Hematopoietic multipotent progenitor cell treated with erythropoietin and hydrocortisone succinate and interleukin-3 and kit ligand, for 17 days (in vitro differentiated cells): ENCODE results near the gene PRCP.
"Not testable (repeated sequence)": the region's sequence is repeated elsewhere in the genome, so short reads cannot be mapped to it uniquely, and the experiment has no call there.

Experiments
- DNase-seq: peaks from one replicate; pipeline ENCODE4 v3.0.0-alpha.2; 2015; ENCODE audit warnings: low spot score

PRCP gene

DNA sequence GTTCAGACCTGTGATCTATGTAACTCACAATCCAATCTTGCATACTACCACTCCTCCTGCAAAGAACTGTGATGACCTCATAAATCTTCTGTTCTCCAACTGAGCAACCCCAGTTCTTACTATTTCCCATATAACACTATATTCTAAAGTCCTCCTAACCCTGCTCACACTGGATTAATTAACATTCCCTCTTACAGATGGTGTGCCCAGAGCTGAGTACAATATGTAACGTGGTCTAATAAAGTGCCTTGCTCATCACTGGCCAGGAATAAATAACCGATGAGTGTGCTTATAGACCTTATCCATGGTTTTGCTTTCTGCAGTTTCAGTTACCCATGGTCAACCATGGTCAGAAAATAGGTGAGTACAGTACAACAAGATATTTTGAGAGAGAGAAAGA lies 28.6 kb downstream of the PRCP start:
- DNase-seq, result no peak

DNA sequence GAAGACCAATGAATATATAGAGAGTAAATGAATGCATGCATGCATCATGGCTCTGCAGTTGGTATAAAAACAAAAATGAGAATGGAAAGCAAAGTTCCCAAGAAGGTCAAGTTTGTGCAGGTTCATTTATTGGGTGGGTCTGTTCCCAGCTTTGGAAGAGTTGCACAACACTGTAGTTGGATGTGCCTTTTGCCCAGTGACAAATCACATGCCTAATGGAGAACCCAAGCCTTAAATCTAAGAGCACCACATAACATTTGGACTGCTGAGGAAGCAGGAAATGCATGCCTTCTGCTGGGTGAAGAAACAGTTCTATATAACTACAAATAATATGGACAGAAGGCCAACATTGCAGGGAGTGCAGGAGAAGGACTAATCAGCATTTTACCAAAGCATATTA lies 30.6 kb downstream of the PRCP start:
- no peak for DNase-seq

DNA sequence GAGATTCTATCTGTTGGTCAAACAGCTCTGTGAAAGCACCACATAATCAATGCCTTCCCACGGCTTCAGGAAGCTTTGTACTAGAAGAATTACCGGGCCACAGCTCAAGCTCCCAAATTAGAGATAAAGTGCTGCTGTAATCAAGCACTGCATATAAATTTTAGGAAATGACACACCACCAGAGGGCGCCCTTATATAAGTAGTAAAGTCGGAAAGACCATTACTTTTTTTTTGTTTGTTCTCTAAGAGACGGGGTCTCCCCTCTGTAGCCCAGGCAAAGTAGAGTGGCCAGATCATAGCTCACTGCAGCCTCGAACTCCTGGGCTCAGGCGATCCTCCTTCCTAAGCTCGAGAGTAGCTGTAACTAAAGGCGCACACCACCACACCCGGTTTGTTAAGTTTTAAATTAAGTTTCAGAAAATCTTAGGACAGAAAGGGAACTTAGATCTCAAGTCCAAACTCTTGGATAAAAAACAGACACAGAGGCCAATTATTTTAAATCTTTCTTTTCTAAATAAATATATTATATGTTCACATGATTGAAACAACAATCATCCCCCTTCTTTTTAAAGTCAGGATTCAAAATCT lies 32.6 kb downstream of the PRCP start:
- DNase-seq, result peak; percentile 86

DNA sequence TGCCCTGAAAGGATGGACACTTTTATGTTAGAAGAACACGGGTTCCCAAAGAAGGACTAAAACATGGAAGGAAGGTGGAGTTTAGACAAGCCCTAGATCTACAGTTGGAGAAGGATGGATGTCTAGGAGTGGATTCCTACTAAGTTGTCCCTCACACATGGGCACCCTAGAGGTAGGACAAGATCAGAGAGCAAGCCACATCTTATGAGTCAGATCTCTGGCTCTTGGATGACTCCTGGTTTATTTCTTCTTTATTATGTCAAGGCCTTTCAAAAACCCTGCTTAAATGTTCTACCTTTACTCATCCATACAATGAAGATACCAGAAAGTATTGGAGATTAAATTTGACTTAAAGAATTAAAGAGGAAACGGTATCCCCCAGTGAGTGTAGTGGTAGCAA lies 34.4 kb downstream of the PRCP start:
- no peak for DNase-seq

DNA sequence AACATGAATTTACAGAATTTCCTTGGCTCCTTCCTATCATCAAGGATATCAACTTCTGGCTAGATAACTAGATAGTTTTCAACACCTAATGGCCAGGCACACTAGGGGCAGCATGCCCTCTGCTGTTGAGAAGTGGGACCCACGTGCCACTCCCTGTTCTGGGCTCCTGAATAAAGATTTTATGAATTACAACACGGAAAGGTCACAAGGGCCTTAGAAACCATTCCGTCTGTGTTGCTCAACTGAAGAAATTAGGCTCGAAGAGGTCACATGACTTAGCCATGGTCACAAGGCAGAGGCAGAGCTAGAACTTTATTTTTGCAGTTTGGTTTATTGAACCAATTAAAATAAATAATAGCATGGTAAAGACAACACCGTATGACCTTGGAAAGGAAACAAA lies 36.0 kb downstream of the PRCP start:
- DNase-seq, result peak; percentile 10

DNA sequence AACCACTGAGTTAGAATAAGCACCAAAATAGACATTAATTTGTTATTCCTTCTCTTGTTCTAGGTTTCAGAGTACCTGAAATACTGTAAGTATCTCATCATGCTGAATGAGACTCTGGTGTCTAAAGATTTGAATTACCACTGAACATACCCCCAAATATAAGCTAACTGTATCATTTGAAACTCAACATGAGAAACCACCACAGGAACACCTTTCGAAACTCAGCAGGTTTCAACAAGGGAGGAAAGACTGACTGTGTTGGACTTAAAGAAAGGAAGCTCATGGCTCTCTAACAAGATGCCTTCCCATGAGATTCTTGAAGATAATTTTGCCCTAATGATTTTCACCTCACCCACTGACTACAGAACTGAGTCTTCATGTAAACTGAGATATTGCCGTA lies 37.0 kb downstream of the PRCP start:
- no peak for DNase-seq

DNA sequence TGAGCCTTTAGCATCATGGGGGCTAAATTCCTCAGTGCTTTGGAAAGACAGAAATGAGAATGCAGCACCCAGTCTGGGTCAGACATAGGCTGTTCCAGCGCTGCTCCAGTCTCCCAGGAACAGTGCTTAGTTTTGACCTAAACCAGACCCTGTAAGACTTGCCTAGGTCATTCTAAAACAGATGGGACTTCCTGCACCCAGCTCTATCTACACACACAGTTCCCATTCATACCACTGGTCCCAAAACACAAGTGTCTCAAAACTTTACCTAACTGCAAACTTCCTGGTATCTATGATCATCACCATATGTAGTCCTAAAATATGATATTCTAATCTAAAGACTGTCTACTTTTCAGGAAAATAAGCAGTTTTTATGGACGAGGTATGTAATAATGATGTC lies 37.9 kb downstream of the PRCP start:
- DNase-seq, result no peak

DNA sequence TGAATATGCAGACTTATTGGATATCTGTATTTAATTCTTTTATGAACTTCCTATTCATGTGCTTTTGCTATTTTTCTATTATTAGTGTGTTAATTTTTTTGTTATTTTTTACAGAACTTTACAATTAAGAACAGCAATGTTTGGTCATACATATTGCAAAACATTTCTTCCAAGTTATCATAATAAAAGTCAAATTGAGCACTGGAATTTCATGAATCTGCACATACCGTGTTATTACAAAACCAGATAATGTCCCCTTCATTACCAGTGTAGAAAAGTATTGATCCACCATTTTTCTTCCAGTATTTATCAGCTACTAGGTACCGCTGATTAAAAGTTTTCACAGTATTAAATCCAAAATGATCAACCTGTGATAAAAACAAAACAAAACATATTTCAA lies 40.5 kb downstream of the PRCP start:
- DNase-seq, result no peak

DNA sequence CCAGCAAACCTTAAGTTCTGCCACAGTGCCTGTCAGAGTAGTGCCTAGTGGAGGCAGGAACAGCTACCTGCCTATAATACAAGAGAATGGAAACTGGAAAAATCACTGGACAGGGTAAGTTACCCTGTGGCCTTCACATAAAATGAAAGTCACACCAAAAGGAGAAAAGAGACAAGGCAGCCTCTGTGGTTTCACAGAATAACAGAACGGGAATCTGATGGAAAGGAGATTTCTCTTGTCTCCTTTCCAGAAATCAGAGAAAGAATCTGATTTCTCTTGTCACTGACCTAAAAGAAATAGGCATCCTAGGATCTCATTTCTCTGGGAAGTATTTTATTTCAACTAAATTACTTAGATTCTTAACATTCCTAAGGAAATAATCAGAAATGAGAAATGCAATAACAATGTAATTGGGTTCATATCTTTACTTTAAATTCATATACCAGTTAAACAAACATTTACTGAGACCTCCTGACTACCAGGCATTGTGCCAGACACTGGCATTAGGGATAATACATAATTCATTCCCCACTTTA lies 41.6 kb downstream of the PRCP start:
- no peak for DNase-seq

DNA sequence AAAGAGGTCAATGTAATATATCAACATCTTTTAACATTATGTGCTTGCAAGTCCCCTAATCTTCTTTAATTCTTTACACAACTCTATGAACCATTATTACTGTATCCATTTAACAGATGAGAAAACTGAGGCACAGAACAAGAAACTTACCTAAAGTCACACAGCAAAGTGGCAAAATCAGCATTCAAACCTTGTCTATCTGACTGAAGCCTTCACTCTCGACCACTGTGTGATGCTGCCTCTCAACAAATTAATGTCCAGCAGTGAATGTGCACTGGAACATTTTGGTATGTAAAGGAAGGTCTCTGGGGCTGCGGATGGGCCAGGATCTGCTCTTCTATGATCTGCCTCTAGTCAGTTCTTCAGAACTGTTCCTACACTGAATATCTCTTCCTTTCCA lies 42.1 kb downstream of the PRCP start:
- DNase-seq, result no peak

DNA sequence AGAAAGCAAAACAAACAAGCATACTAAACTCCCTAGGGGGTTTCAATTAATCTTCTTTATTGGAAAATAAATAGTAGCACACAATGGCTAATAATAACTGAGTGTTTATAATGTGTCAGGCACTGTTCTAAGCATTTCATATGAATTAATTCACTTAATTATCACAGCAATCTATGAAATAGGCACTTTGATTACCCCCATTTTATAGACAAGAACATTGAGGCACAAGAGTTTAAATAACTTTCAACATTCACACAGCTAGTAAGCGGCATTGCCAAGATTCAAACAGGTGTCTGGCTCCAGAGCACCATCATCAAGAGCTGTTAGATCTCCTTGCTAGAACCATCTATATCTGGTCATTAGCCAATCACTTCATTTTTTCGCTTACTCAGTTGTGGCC lies 43.1 kb downstream of the PRCP start:
- no peak for DNase-seq

DNA sequence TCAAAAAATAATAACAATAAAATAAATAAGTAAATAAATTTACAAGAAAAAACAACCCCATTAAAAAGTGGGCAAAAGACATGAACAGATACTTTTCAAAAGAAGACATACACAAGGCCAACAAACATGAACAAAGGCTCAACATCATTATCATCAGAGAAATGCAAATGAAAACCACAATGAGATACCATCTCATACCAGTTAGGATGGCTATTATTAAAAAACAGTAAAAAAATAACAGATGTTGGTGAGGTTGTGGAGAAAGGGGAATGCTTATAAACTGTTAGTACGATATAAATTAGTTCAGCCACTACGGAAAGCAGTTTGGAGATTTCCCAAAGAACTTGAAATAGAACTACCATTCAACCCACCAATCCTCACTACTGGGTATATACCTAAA lies 44.6 kb downstream of the PRCP start:
- no peak for DNase-seq

DNA sequence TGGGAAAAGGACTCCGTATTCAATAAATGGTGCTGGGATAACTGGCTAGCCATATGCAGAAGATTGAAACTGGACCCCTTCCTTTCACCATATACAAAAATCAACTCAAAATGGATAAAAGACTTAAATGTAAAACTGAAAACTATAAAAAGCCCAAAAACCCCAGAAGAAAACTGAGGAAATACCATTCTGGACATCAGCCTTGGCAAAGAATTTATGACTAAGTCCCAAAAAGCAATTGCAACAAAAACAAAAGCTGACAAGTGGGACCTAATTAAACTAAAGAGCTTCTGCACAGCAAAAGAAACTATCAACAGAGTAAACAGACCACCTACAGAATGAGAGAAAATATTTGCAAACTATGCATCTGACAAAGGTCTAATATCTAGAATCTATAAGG lies 45.3 kb downstream of the PRCP start:
- DNase-seq, result not testable (repeated sequence)

DNA sequence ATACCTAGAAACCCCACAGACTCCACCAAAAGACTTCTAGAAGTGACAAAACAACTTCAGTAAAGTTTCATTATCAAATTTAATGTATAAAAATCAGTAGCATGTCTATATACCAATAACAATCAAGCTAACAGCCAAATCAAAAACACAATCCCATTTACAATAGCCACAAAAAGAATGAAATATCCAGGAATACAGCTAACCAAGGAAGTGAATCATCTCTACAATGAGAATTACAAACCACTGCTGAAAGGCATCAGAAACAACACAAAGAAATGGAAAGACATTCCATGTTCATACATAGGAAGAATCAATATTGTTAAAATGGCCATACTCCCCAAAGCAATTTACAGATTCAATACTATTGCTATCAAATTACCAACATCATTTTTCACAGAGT lies 46.0 kb downstream of the PRCP start:
- DNase-seq, result no peak

DNA sequence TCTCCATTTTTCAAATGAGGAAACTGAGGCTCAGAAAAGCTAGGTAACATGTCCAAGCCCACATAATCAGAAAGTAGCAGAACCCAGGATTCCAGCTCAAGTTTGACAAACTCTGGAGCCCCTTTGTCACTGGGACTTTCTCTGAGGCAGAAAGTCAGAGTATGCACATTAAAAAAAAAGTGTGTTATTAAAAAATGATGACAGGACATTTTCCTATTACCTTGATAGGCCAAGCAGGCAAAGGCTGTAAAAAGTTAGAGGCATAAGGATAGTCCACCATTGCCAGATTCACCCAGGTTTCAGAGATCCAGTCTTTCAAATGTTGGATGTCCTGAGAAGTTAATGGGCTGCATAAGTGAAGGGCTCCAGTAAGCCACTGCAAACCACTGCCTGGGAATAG lies 51.4 kb downstream of the PRCP start:
- no peak for DNase-seq

DNA sequence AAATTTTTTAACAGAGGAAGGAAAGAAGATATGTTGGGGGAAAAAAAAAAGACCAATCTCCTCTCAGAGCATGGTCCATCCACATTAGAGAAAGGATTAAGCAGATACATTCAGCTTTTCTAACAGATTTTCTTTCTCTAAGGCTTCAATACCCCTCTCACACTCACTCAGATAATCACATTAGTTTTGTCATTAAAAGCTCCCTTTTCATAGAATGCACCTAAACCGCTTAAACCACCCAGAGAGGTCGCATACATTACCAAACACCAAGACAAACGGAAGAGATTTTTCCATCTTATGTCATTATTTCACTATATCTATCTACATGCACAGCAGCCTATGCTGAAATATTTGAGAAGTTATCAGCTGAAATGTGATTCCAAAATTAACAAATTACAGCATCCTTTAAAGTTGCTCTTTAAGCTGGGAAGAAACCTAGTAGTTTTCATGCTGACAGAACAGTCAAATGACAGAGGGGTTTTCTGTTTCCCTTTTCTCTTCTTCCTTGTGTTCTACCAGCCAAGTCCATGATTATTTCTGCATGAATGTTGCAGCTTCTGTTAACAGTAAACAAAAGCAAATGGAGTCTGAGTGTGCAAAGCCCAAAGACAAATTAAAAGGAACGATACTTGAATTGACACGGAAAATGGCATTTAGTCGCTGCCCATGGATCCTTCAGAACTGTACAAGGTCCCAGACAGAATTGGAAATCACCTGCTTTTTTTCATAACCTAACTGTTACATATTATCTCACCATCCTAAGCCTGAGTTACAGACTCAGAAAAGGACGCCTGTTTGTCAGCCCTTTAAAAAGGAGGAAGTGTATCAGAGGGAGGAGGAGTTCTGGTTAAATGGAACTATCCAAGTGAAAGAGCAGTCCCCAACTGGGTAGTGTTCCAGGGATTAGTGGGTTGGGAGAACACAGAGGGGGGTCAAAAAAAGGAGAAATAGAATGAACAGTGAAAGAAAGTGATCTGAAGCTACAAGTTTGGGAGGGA lies 54.6 kb downstream of the PRCP start:
- DNase-seq, result no peak

DNA sequence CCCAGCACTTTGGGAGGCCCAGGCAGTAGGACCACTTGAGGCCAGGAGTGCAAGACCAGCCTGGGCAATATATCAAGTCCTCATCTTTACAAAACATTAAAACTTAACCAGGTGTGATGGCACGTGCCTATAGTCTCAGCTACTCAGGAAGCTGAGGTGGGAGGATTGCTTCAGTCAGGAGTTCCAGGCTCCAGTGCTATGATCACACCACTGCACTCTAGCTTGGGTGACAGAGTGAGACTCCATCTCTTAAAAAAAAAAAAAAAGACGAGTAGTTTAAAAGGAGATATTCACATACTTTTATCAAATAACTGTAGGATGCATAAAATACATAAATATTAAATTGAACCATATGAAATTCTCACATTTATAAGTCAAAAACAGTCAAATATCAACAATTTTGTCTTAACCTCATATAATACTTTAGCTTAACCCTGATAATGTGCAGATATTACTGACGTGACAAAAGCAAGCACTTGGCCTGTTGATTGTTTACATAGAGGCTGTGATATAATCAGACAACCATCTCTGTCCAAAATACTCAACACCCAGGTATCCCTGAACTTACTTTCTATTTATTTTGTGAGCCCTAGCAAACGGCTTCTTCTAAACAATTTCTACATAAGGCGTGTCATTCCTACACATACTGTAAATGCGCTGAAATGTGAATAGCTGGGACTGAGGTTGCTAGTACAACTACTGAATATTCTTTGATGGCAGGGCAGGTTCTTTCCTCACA lies 57.0 kb downstream of the PRCP start:
- no peak for DNase-seq

DNA sequence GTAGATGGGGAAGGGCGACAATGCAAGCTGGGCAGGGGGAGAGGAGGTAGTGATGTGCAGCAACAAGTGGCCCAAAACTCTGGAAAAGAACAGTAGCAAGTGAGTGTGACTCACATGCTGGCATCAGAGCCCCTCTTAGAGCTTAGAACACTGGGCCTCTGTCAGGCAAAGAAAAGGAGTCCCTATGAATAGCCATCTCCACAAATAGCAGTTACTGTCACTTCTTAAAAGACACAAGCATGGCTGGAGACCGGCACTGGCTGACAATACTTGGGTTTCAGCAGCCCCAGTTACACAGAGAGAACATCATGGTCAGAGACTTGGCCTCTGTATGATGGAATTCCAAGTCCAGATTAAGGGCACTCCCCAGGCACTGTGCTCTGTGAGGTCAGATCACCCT lies 58.2 kb downstream of the PRCP start:
- no peak for DNase-seq

DNA sequence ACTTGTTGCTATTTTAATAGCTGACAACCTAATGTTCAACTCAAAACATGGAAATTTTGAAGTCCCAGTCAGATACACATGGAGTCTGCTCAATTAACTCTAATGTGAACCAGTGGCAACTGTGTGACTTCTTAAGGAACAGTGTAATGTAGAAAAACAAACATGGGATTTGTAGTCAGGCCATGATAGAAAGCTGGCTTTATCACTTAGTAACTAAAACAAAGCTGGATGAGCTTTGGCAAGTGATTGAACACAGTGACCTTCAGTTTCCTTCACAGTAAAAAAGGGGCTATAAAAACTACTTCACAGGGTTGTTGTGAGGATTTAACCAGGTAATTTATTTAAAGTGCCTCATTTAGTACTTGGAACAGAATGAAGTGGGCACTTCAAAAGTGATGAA lies 62.6 kb downstream of the PRCP start:
- no peak for DNase-seq

DNA sequence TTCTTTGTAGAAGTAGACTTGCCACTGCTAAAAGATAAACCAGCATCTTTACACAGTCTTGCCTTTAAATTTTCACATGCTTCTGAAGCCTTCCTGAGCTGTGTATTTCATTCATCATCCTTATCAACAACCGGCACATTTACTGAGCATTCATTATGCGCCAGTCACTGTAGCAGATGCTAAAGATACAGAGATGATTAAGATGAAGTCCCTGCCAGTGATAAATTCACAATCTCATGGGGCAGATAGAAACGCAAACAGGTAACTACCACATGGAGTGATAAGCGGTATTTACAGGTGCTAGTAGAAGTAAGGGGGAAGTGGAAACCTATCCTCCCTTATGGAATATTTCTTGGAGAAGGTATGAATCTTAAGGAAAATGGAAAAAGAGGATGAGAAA lies 67.2 kb downstream of the PRCP start:
- no peak for DNase-seq

DNA sequence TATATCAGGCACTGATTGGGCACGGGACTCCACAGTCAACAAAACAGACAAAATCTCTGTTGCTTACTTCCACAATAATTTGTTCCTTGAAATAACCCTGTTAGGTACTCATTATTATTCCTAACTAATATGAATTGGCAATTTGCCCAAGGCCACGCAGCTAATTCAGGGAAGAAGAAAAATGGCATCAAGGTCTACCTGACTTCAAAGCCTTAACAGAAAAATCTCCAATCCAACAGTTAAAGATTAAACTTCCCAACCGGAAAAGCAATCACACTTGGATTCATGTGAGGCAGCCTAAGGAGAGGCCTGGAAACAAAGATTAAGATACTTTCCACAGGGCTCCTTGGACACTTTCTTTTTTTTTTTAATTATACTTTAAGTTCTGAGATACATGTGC lies 68.9 kb downstream of the PRCP start:
- no peak for DNase-seq

DNA sequence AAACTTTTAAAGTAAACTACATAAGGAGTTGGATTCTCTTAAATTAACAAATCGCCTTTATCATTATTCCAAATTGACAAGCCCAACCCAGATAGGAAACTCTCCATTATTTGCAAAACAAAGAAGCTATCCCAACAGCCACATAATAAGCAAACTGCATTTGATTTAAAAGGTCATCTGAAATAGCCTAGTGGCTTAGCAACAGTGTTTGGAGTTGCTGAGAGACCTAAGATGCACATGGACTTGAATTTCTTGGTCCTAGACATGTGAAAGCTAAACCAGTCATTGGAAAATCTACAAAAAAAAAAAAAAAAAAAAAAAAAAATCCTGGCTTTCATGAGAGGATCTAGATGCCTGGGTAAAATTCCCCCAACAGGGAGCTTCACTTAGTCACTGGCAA lies 69.5 kb downstream of the PRCP start:
- DNase-seq, result no peak

DNA sequence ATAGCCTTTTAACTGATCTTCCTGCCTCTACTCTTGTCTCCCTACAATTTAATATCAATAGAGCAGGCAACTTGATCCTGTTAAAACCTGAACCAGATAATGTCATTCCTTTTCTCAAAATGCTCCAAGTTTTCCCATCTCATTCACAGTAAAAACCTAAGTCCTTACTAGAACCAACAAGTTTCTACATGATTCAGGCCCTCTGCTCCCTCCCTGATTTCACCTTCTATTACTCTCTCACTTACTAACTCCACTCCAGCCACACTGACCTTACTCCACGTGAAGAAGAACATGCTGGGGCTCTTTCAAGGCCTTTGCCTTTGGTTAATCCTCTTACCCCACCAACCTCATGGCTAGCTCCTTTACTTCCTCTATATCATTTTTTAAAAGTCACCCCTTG lies 71.1 kb downstream of the PRCP start:
- DNase-seq, result no peak
